GM12878 (cell line): Measurements from ENCODE around the gene ZNF600. TPM values are rescaled to one million over a fixed set of nuclear protein-coding genes. Genes with fewer than 3 reads are reported as not detected.

ENCODE experiments used
- ATF7 ChIP-seq: fragments of 450-650 bp; IDR thresholded peaks from 2 replicates; pipeline ENCODE4 v1.6.1; 2016; ENCODE audit warnings: low read depth, mild to moderate bottlenecking
- BACH1 ChIP-seq: fragments of 450-650 bp; IDR thresholded peaks from 2 replicates; pipeline ENCODE4 v1.6.1; 2017; ENCODE audit warnings: mild to moderate bottlenecking, borderline replicate concordance
- CBFB ChIP-seq: IDR thresholded peaks from 2 replicates; pipeline ENCODE4 v1.6.1; 2016; ENCODE audit warnings: antibody characterized with exemption, low read depth
- CBX3 ChIP-seq: fragments of 200-600 bp; sonication (generic); IDR thresholded peaks from 2 replicates; pipeline ENCODE4 v1.6.1; 2016; ENCODE audit warnings: low read depth, borderline replicate concordance
- CHD2 ChIP-seq: IDR thresholded peaks from 2 replicates; pipeline ENCODE4 v1.6.1; 2011; ENCODE audit warnings: low read depth, low read length, improper control_type of control experiment, borderline replicate concordance
- CHD4 ChIP-seq: fragments of 200-600 bp; sonication (generic); IDR thresholded peaks from 2 replicates; pipeline ENCODE4 v1.6.1; 2016; ENCODE audit warnings: mild to moderate bottlenecking
- HDAC2 ChIP-seq: fragments of 200-600 bp; sonication (generic); IDR thresholded peaks from 2 replicates; pipeline ENCODE4 v1.6.1; 2017
- IKZF1 ChIP-seq: fragments of 450-650 bp; conservative IDR thresholded peaks from 2 replicates; pipeline ENCODE4 v1.6.1; 2017; ENCODE audit warnings: antibody characterized with exemption, mild to moderate bottlenecking
- JUNB ChIP-seq: IDR thresholded peaks from 2 replicates; pipeline ENCODE4 v1.6.1; 2016; ENCODE audit warnings: antibody characterized with exemption, mild to moderate bottlenecking
- NR2C1 ChIP-seq: fragments of 450-650 bp; IDR thresholded peaks from 2 replicates; pipeline ENCODE4 v1.6.1; 2017; ENCODE audit warnings: antibody characterized with exemption, mild to moderate bottlenecking, moderate library complexity
- NRF1 ChIP-seq: conservative IDR thresholded peaks from 2 replicates; pipeline ENCODE4 v1.6.1; 2011; ENCODE audit warnings: mild to moderate bottlenecking, low read depth, low read length, improper control_type of control experiment
- POLR2A ChIP-seq: IDR thresholded peaks from 2 replicates; pipeline ENCODE4 v1.6.1; 2011; ENCODE audit warnings: low read depth, mild to moderate bottlenecking, low read length
- POLR2AphosphoS2 ChIP-seq: IDR thresholded peaks from 2 replicates; pipeline ENCODE4 v1.6.1; 2011; ENCODE audit warnings: low read depth, mild to moderate bottlenecking, low read length, improper control_type of control experiment, moderate library complexity
- POU2F2 ChIP-seq: IDR thresholded peaks from 3 replicates; pipeline ENCODE4 v1.6.1; 2011; ENCODE audit warnings: low read depth, mild to moderate bottlenecking, low read length, borderline replicate concordance
- RCOR1 ChIP-seq: conservative IDR thresholded peaks from 2 replicates; pipeline ENCODE4 v1.6.1; 2012; ENCODE audit warnings: low read depth, low read length, improper control_type of control experiment
- RFX5 ChIP-seq: IDR thresholded peaks from 2 replicates; pipeline ENCODE4 v1.6.1; 2011; ENCODE audit warnings: low read depth, low read length, improper control_type of control experiment
- SIN3A ChIP-seq: IDR thresholded peaks from 2 replicates; pipeline ENCODE4 v1.6.1; 2012; ENCODE audit warnings: low read depth, low read length, improper control_type of control experiment
- SMARCA5 ChIP-seq: fragments of 450-650 bp; IDR thresholded peaks from 2 replicates; pipeline ENCODE4 v1.6.1; 2017; ENCODE audit warnings: mild to moderate bottlenecking
- ZNF217 ChIP-seq: fragments of 450-650 bp; IDR thresholded peaks from 2 replicates; pipeline ENCODE4 v1.6.1; 2017; ENCODE audit warnings: antibody characterized with exemption, mild to moderate bottlenecking
- polyA plus RNA-seq, 11 experiments: library from polyadenylated mRNA; depleted of rRNA in 4 of 11; unstranded in 6 of 11; stranded (reverse) in 5 of 11; fragments of >200 nt; fragmentation: Nextera tagmentation in 4 of 11; fragmentation: Illumina TruSeq in 1 of 11; extraction: Ambion mirVana in 4 of 11; extraction: Trizol in 1 of 11; gene quantifications; 1 replicate in 1 of 11; 2 replicates in 10 of 11; pipeline versions ENCODE4 v1.2.1 to v1.2.3, GENCODE V29; 2011 to 2016; ENCODE audit warnings: inconsistent platforms in 2 of 11, missing spikeins in 2 of 11, low read depth in 1 of 11
- total RNA-seq, 4 experiments: library from RNA; depleted of rRNA in 3 of 4; stranded (reverse); fragments of >200 nt in 3 of 4; fragmentation: Illumina TruSeq in 1 of 4; extraction: Trizol in 1 of 4; gene quantifications; 2 replicates each; pipeline versions ENCODE4 v1.2.1 to v1.2.3, GENCODE V29; 2013 to 2021
- TF ChIP-seq, protein P1 (sequence below): fragments of 450-650 bp; IDR thresholded peaks from 2 replicates; pipeline ENCODE4 v1.6.1; 2016; ENCODE audit warnings: mild to moderate bottlenecking
- TF ChIP-seq, protein P2 (sequence below): IDR thresholded peaks from 2 replicates; pipeline ENCODE4 v1.6.1; 2012; ENCODE audit warnings: low read length, inconsistent platforms
- TF ChIP-seq, protein P3 (sequence below): fragments of 150-350 bp; IDR thresholded peaks from 2 replicates; pipeline ENCODE4 v1.6.1; 2014; ENCODE audit warnings: mild to moderate bottlenecking, low read depth, low read length
- TF ChIP-seq, protein P4 (sequence below): IDR thresholded peaks from 2 replicates; pipeline ENCODE4 v1.6.1; 2011; ENCODE audit warnings: mild to moderate bottlenecking, low read depth, low read length, moderate library complexity; ENCODE audit not compliant: insufficient replicate concordance
- TF ChIP-seq, protein P5 (sequence below): fragments of 450-650 bp; conservative IDR thresholded peaks from 2 replicates; pipeline ENCODE4 v1.6.1; 2017; ENCODE audit warnings: mild to moderate bottlenecking, moderate library complexity

ZNF600 gene
- total and polyA plus RNA-seq, 10 of the 15 experiments (the other 5 are each of a cell fraction or from before 2014, with no cell fraction given): 9.5 to 25.6 (median 11.9) TPM

DNA sequence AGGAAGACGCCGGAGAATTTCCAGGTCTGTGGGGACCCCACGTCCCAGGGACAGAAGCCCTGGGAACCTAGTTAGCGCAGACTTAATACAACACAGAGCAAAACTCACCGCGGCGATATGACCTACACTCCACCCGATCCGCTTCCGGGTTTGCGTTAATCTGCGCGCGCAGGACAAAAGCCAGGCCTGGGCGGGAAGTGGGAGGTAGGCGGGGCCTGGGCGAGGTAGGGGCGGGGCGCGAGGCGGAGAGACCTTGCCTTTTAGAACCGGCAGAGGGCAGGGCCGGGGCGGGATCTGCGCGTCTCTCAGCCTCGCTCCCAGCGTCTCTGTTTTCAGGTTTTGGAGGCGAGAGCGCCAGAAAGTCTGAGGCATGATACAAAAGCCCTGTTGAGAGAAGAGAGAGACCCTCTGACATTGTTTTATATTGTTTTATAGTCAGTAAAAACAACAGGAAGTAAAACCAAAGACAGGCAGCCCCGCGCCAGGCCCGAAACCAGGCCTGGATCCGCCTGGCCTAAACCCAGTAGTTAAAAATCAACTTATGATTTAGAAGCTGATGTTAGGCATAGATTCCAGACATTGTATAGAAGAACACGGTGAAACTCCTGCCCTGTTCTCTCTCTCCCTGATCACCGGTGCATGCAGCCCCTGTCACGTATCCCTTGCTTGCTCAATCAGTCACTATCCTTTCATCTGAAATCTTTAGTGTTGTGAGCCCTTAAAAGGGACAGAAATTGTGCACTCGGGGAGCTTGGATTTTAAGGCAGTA lies 51.5 kb downstream of the ZNF600 start, which contains the start of gene ZNF611 (continued):
- TF ChIP-seq, protein P1, sequence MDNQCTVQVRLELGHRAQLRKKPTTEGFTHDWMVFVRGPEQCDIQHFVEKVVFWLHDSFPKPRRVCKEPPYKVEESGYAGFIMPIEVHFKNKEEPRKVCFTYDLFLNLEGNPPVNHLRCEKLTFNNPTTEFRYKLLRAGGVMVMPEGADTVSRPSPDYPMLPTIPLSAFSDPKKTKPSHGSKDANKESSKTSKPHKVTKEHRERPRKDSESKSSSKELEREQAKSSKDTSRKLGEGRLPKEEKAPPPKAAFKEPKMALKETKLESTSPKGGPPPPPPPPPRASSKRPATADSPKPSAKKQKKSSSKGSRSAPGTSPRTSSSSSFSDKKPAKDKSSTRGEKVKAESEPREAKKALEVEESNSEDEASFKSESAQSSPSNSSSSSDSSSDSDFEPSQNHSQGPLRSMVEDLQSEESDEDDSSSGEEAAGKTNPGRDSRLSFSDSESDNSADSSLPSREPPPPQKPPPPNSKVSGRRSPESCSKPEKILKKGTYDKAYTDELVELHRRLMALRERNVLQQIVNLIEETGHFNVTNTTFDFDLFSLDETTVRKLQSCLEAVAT: peak; percentile 99
- 0 out of 2 replicates have a peak, but pooled peaks have one; percentile 14 for TF ChIP-seq IKZF1
- TF ChIP-seq, protein P2, sequence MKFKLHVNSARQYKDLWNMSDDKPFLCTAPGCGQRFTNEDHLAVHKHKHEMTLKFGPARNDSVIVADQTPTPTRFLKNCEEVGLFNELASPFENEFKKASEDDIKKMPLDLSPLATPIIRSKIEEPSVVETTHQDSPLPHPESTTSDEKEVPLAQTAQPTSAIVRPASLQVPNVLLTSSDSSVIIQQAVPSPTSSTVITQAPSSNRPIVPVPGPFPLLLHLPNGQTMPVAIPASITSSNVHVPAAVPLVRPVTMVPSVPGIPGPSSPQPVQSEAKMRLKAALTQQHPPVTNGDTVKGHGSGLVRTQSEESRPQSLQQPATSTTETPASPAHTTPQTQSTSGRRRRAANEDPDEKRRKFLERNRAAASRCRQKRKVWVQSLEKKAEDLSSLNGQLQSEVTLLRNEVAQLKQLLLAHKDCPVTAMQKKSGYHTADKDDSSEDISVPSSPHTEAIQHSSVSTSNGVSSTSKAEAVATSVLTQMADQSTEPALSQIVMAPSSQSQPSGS: no peak
- TF ChIP-seq, protein P3, sequence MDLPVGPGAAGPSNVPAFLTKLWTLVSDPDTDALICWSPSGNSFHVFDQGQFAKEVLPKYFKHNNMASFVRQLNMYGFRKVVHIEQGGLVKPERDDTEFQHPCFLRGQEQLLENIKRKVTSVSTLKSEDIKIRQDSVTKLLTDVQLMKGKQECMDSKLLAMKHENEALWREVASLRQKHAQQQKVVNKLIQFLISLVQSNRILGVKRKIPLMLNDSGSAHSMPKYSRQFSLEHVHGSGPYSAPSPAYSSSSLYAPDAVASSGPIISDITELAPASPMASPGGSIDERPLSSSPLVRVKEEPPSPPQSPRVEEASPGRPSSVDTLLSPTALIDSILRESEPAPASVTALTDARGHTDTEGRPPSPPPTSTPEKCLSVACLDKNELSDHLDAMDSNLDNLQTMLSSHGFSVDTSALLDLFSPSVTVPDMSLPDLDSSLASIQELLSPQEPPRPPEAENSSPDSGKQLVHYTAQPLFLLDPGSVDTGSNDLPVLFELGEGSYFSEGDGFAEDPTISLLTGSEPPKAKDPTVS: no peak
- no peak for TF ChIP-seq CBX3
- TF ChIP-seq BACH1: no peak
- no peak for TF ChIP-seq HDAC2
- TF ChIP-seq RFX5: no peak
- TF ChIP-seq, protein P4, sequence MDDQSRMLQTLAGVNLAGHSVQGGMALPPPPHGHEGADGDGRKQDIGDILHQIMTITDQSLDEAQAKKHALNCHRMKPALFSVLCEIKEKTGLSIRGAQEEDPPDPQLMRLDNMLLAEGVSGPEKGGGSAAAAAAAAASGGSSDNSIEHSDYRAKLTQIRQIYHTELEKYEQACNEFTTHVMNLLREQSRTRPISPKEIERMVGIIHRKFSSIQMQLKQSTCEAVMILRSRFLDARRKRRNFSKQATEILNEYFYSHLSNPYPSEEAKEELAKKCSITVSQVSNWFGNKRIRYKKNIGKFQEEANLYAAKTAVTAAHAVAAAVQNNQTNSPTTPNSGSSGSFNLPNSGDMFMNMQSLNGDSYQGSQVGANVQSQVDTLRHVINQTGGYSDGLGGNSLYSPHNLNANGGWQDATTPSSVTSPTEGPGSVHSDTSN: no peak
- TF ChIP-seq JUNB: no peak
- TF ChIP-seq POU2F2: peak; percentile 64; the same call in 2 of the 3 replicates
- TF ChIP-seq, protein P5, sequence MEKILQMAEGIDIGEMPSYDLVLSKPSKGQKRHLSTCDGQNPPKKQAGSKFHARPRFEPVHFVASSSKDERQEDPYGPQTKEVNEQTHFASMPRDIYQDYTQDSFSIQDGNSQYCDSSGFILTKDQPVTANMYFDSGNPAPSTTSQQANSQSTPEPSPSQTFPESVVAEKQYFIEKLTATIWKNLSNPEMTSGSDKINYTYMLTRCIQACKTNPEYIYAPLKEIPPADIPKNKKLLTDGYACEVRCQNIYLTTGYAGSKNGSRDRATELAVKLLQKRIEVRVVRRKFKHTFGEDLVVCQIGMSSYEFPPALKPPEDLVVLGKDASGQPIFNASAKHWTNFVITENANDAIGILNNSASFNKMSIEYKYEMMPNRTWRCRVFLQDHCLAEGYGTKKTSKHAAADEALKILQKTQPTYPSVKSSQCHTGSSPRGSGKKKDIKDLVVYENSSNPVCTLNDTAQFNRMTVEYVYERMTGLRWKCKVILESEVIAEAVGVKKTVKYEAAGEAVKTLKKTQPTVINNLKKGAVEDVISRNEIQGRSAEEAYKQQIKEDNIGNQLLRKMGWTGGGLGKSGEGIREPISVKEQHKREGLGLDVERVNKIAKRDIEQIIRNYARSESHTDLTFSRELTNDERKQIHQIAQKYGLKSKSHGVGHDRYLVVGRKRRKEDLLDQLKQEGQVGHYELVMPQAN: no peak
- TF ChIP-seq NR2C1: peak; percentile 65; the same call in 1 of the 2 replicates
- TF ChIP-seq POLR2A: peak; percentile 88
- TF ChIP-seq NRF1: peak; percentile 56
- TF ChIP-seq CHD4: no peak
- peak; percentile 64; the same call in 1 of the 2 replicates for TF ChIP-seq POLR2AphosphoS2
- TF ChIP-seq SIN3A: no peak
- TF ChIP-seq RCOR1: no peak
- no peak; the same call in 1 of the 2 replicates for TF ChIP-seq CBFB
- 0 out of 2 replicates have a peak, but pooled peaks have one; percentile 20 for TF ChIP-seq ATF7
- TF ChIP-seq ZNF217: no peak
- TF ChIP-seq SMARCA5: no peak
- TF ChIP-seq CHD2: no peak
